Activated naive CD4-positive, alpha-beta T cell treated with anti-CD3 and anti-CD28 coated beads, Interleukin-2, amount 50 U/mL, for 72 hours (primary cell): ENCODE measurements around the gene ZNF367. TPM values are rescaled to one million over a fixed set of nuclear protein-coding genes. Genes with fewer than 3 reads are reported as not detected.
A peak's percentile ranks its signal among the peaks of the same experiment; 100 is the strongest.
"Not testable (repeated sequence)": the region's sequence is repeated elsewhere in the genome, so short reads cannot be mapped to it uniquely, and the experiment has no call there.

Source experiments
- ATAC-seq, 2 donors: fragments of 150-1000 bp; cut with Tn5 transposase; 2 replicates each; pipeline ENCODE4 v1.10.0; 2021; ENCODE audit warnings: mild to moderate bottlenecking in 2 of 2, moderate library complexity in 2 of 2
- DNase-seq, 2 donors: peaks; one replicate each; pipeline ENCODE4 v3.0.0; 2021 to 2022; ENCODE audit warnings: low spot score in 2 of 2
- H3K27ac Mint-ChIP-seq, 2 donors: one replicate each; pipeline ENCODE4 v1.8.0; 2022; ENCODE audit warnings: mild to moderate bottlenecking in 2 of 2, mixed read lengths in 2 of 2
- H3K36me3 Mint-ChIP-seq, 2 donors: one replicate each; pipeline ENCODE4 v1.8.0; 2022; ENCODE audit warnings: mixed read lengths in 2 of 2
- H3K9me3 Mint-ChIP-seq, 2 donors: one replicate each; pipeline ENCODE4 v1.8.0; 2022; ENCODE audit warnings: mixed read lengths in 2 of 2
- total RNA-seq, 2 donors: library from RNA; stranded (reverse); gene quantifications; one replicate each; pipeline ENCODE4 v1.2.3, GENCODE V29; 2022

Gene ZNF367
- total RNA-seq, 2 donors from 2014 or later: 17.7 to 42.6 TPM

GRCh38 chr9:96386157-96386556, 32.0 kb downstream of the ZNF367 start:
- DNase-seq (no peak), ATAC-seq (no peak)
- no peak overlapping the region for H3K27ac Mint-ChIP-seq
- H3K9me3 Mint-ChIP-seq: no peaks in the 10 kb centered on the region
- H3K36me3 Mint-ChIP-seq: peaks cover 6 to 14% of the 10 kb centered on the region in 2 donors

GRCh38 chr9:96383165-96383942, 34.8 kb downstream of the ZNF367 start, which contains the start of gene SLC35D2:
Gene SLC35D2, minus strand, starts transcription at chr9:96383711. Its CDS starts 77 bp downstream, at chr9:96383634.
- H3K27ac Mint-ChIP-seq: peak within 1 kb of the TSS; percentile 44 to 81
- H3K9me3 Mint-ChIP-seq: no peaks in the 10 kb centered on the region
- peak in 1 of 2 donors; percentile 21 for DNase-seq
- peak; percentile 61 to 70 for ATAC-seq
- H3K36me3 Mint-ChIP-seq: peaks cover 6% of the 10 kb centered on the region in 2 donors

GRCh38 chr9:96382839-96383164, 35.4 kb downstream of the ZNF367 start:
- Mint-ChIP-seq H3K9me3 (no peaks in the 10 kb centered on the region), H3K36me3 (peaks cover 6% of the 10 kb centered on the region in 2 donors), H3K27ac (no peak overlapping the region)
- no peak for ATAC-seq
- no peak for DNase-seq

- H3K9me3 Mint-ChIP-seq: no peaks in the 10 kb centered on the region
- peaks cover 6% of the 10 kb centered on the region in 2 donors for H3K36me3 Mint-ChIP-seq
- DNase-seq (no peak), ATAC-seq (peak; percentile 19 to 37)
- H3K27ac Mint-ChIP-seq: peak overlapping the region in 1 of 2 donors; percentile 22
Observed at GRCh38 chr9:96382175-96382574, 36.0 kb downstream of the ZNF367 start.

GRCh38 chr9:96381696-96382095, 36.5 kb downstream of the ZNF367 start:
- Mint-ChIP-seq H3K9me3 (no peaks in the 10 kb centered on the region), H3K36me3 (peaks cover 2 to 6% of the 10 kb centered on the region in 2 donors), H3K27ac (peak overlapping the region in 1 of 2 donors; percentile 22)
- DNase-seq (no peak), ATAC-seq (no peak)

GRCh38 chr9:96381125-96381524, 37.0 kb downstream of the ZNF367 start:
- ATAC-seq (no peak), DNase-seq (no peak)
- Mint-ChIP-seq H3K36me3 (peaks cover 0 to 6% of the 10 kb centered on the region in 2 donors), H3K27ac (peak overlapping the region in 1 of 2 donors; percentile 22), H3K9me3 (no peaks in the 10 kb centered on the region)

GRCh38 chr9:96379461-96379860, 38.7 kb downstream of the ZNF367 start:
- Mint-ChIP-seq H3K27ac (no peak overlapping the region), H3K36me3 (peaks cover 0 to 6% of the 10 kb centered on the region in 2 donors), H3K9me3 (no peaks in the 10 kb centered on the region)
- DNase-seq (no peak), ATAC-seq (no peak)

GRCh38 chr9:96378187-96378586, 40.0 kb downstream of the ZNF367 start:
- Mint-ChIP-seq H3K9me3 (no peaks in the 10 kb centered on the region), H3K27ac (no peak overlapping the region), H3K36me3 (no peaks in the 10 kb centered on the region)
- DNase-seq: no peak
- ATAC-seq: no peak

- ATAC-seq (no peak), DNase-seq (no peak)
- Mint-ChIP-seq H3K36me3 (no peaks in the 10 kb centered on the region), H3K9me3 (no peaks in the 10 kb centered on the region), H3K27ac (no peak overlapping the region)
Observed at GRCh38 chr9:96376891-96377874, 41.0 kb downstream of the ZNF367 start.

- peak overlapping the region in 1 of 2 donors; percentile 77 for H3K27ac Mint-ChIP-seq
- H3K9me3 Mint-ChIP-seq: not testable (repeated sequence)
Observed at GRCh38 chr9:96375507-96375906, 42.7 kb downstream of the ZNF367 start.

GRCh38 chr9:96367943-96368342, 50.2 kb downstream of the ZNF367 start:
- H3K9me3 Mint-ChIP-seq: no peaks in the 10 kb centered on the region
- ATAC-seq: no peak
- DNase-seq: no peak
- H3K27ac Mint-ChIP-seq: no peak overlapping the region
- H3K36me3 Mint-ChIP-seq: no peaks in the 10 kb centered on the region

More at GRCh38 chr9:96375507-96375906, 42.7 kb downstream of the ZNF367 start:
- DNase-seq, H3K36me3 Mint-ChIP-seq, ATAC-seq: not testable (repeated sequence)

- H3K36me3 Mint-ChIP-seq: no peaks in the 10 kb centered on the region
- ATAC-seq: no peak
Observed at GRCh38 chr9:96363175-96363967, 54.8 kb downstream of the ZNF367 start.

GRCh38 chr9:96362119-96362518, 56.1 kb downstream of the ZNF367 start:
- not testable (repeated sequence) for DNase-seq, H3K9me3 Mint-ChIP-seq, H3K36me3 Mint-ChIP-seq, ATAC-seq, H3K27ac Mint-ChIP-seq

More at GRCh38 chr9:96363175-96363967, 54.8 kb downstream of the ZNF367 start:
- no peak for DNase-seq
- Mint-ChIP-seq H3K9me3 (no peaks in the 10 kb centered on the region), H3K27ac (peak overlapping the region in 1 of 2 donors; percentile 84)

GRCh38 chr9:96361668-96362067, 56.5 kb downstream of the ZNF367 start:
- no peak for ATAC-seq
- H3K36me3 Mint-ChIP-seq: no peaks in the 10 kb centered on the region
- DNase-seq: no peak

GRCh38 chr9:96360976-96361375, 57.2 kb downstream of the ZNF367 start:
- Mint-ChIP-seq H3K9me3 (no peaks in the 10 kb centered on the region), H3K27ac (no peak overlapping the region), H3K36me3 (no peaks in the 10 kb centered on the region)
- no peak for DNase-seq
- peak in 1 of 2 donors; percentile 44 for ATAC-seq

More at GRCh38 chr9:96361668-96362067, 56.5 kb downstream of the ZNF367 start:
- no peak overlapping the region for H3K27ac Mint-ChIP-seq
- H3K9me3 Mint-ChIP-seq: no peaks in the 10 kb centered on the region

GRCh38 chr9:96360523-96360922, 57.6 kb downstream of the ZNF367 start:
- not testable (repeated sequence) for ATAC-seq, H3K9me3 Mint-ChIP-seq, H3K27ac Mint-ChIP-seq, H3K36me3 Mint-ChIP-seq, DNase-seq
